ENCODE data around the gene TIE1.

The TIE1 gene

DNA sequence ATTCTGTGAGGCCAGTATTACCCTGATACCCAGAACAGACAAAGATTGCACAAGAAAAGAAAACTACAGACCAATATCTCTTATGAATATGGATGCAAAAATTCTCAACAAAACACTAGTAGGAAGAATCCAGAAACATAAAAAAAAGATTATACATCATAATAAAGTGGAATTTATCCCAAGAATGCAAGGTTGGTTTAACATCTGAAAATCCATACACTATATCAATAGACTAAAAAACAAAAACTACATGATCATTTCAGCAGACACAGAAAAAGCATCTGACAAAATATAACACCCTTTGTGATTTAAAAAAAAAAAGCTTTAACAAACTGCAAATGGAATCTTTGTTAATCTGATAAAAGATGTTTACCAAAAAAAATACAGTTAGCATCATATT lies 24.6 kb downstream of the TIE1 start:
- H3K79me1 ChIP-seq (ENCODE audit: low read length) = no peaks in the 10 kb centered on the region
- H2BK120ac ChIP-seq (ENCODE audit: insufficient read depth, low read length, poor library complexity) = no peak overlapping the region
- no peak overlapping the region for H4K12ac ChIP-seq (ENCODE audit: low read depth, low read length)
- no peaks in the 10 kb centered on the region for H3K36me3 ChIP-seq (ENCODE audit: control insufficient read depth in 1 of 2, insufficient read depth in 2 of 2, low read length in 2 of 2)
- no peak overlapping the region for H3K27ac ChIP-seq (ENCODE audit: low read depth, low read length)
- no peak overlapping the region for H2AFZ ChIP-seq (ENCODE audit: insufficient read depth, low read length, poor library complexity)
- no peak overlapping the region for H3K4me3 ChIP-seq (ENCODE audit: low read depth, low read length)
- DNase-seq = no peak
- no peak overlapping the region for H3K18ac ChIP-seq (ENCODE audit: low read length)
- peaks cover 11% of the 10 kb centered on the region in 2 experiments for H3K4me1 ChIP-seq (ENCODE audit: control insufficient read depth in 1 of 2, insufficient read depth in 2 of 2, low read length in 2 of 2)
- H2AK5ac ChIP-seq (ENCODE audit: low read length) = no peak overlapping the region
- no peak overlapping the region for H3K9ac ChIP-seq (ENCODE audit: low read length)
- H2BK12ac ChIP-seq (ENCODE audit: low read length) = no peak overlapping the region
- H3K4me2 ChIP-seq (ENCODE audit: low read length) = no peak overlapping the region
- no peak overlapping the region for H3K23ac ChIP-seq (ENCODE audit: low read length)
- H3K79me2 ChIP-seq (ENCODE audit: control insufficient read depth, insufficient read depth, low read length, poor library complexity) = no peaks in the 10 kb centered on the region
- H3K27me3 ChIP-seq (ENCODE audit: insufficient read depth, low read length) = no peaks in the 10 kb centered on the region
- H2BK5ac ChIP-seq (ENCODE audit: low read depth, low read length, poor library complexity) = no peak overlapping the region
- H3K14ac ChIP-seq (ENCODE audit: low read length) = no peak overlapping the region
- H3K4ac ChIP-seq (ENCODE audit: low read depth, low read length) = no peak overlapping the region
- H4K91ac ChIP-seq (ENCODE audit: low read depth, low read length) = no peak overlapping the region
- no peaks in the 10 kb centered on the region for H3K9me3 ChIP-seq (ENCODE audit: insufficient read depth, low read depth, low read length)
- H4K8ac ChIP-seq (ENCODE audit: low read depth, low read length) = no peak overlapping the region

DNA sequence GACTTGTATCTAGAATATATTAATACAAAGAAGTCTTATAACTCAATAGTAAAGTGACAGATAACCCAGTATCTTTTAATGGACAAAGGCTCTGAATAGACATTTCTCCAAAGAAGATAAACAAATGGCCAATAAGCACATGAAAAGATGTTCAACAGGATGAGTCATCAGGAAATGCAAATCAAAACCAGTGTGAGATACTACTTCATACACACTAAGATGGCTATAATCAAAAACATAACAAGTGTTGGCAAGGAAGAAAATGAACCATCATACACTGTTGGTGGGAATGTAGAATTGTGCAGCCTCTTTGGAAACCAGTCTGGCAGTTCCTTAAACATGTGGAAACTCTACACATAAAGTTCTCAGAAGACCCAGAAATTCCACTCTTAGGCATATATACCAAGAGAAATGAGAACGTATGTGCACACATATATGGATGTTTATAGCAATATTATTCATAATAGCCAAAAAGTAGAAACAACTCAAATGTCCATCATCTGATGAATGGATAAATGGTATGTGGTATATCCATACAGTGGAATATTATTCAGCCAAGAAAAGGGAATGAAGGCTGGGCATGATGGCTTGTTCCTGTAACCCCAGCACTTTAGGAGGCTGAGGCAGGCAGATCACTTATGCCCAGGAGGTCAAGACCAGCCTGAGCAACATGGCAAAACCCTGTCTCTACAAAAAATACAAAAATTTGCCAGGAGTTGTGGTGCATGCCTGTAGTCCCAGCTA lies 26.9 kb downstream of the TIE1 start:
- H2AFZ ChIP-seq (ENCODE audit: insufficient read depth, low read length, poor library complexity) = no peak overlapping the region
- no peak overlapping the region for H3K4ac ChIP-seq (ENCODE audit: low read depth, low read length)
- H3K4me3 ChIP-seq (ENCODE audit: low read depth, low read length) = no peak overlapping the region
- H3K79me2 ChIP-seq (ENCODE audit: control insufficient read depth, insufficient read depth, low read length, poor library complexity) = no peaks in the 10 kb centered on the region
- H2BK5ac ChIP-seq (ENCODE audit: low read depth, low read length, poor library complexity) = no peak overlapping the region
- H3K79me1 ChIP-seq (ENCODE audit: low read length) = no peaks in the 10 kb centered on the region
- no peaks in the 10 kb centered on the region for H3K36me3 ChIP-seq (ENCODE audit: control insufficient read depth in 1 of 2, insufficient read depth in 2 of 2, low read length in 2 of 2)
- peaks cover 11 to 14% of the 10 kb centered on the region in 2 experiments for H3K4me1 ChIP-seq (ENCODE audit: control insufficient read depth in 1 of 2, insufficient read depth in 2 of 2, low read length in 2 of 2)
- WGBS (ENCODE audit: extremely low coverage, insufficient coverage, insufficient read length) = no CpG with 5 or more reads among the region's 1 CpG
- H2AK5ac ChIP-seq (ENCODE audit: low read length) = no peak overlapping the region
- no peak for DNase-seq
- no peaks in the 10 kb centered on the region for H3K9me3 ChIP-seq (ENCODE audit: insufficient read depth, low read depth, low read length)
- H4K12ac ChIP-seq (ENCODE audit: low read depth, low read length) = no peak overlapping the region
- no peak overlapping the region for H4K8ac ChIP-seq (ENCODE audit: low read depth, low read length)
- no peak overlapping the region for H3K23ac ChIP-seq (ENCODE audit: low read length)
- no peak overlapping the region for H3K14ac ChIP-seq (ENCODE audit: low read length)
- H2BK120ac ChIP-seq (ENCODE audit: insufficient read depth, low read length, poor library complexity) = no peak overlapping the region
- H3K27me3 ChIP-seq (ENCODE audit: insufficient read depth, low read length) = no peaks in the 10 kb centered on the region
- H4K91ac ChIP-seq (ENCODE audit: low read depth, low read length) = no peak overlapping the region
- H3K9ac ChIP-seq (ENCODE audit: low read length) = no peak overlapping the region
- no peak overlapping the region for H3K4me2 ChIP-seq (ENCODE audit: low read length)
- H3K18ac ChIP-seq (ENCODE audit: low read length) = no peak overlapping the region
- H2BK12ac ChIP-seq (ENCODE audit: low read length) = no peak overlapping the region
- H3K27ac ChIP-seq (ENCODE audit: low read depth, low read length) = no peak overlapping the region

DNA sequence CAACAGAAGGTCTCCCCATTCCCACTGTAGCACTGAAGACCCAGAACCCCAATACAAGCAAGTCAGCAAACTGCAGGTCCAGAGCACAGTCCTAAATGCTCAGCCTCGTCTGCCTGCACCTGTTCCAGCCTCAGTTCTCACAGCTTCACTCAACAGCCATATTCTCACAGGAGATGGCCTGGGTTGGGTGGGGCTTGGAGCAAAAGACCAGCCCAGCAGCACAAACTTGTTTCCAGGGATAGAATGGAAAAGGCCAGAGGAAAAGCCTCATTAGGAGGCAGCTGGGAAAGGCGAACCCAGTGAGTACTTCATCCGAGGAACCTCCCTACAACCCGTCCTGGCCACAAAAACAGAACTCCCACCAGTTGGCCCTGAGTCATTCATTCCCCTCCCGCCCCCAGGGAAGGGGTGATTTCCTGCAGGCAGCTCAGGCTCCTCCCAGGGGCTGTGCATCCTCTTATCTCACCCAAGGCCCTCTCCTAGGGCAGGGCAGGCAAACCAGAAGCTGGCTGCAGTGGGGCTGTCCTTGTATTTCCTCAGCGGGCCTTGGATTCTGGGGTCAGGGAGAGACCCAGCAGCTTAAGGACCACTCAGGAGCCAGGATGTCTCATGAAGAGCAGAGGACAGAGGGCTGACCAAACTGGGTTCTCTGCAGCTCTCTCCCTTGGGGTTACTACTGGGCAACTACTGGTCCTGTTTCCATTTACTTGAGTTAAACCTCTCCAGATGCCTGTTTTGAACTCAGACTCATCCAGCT lies 29.4 kb downstream of the TIE1 start:
- Histone ChIP-seq H3K4me3 (ENCODE audit: low read depth, low read length) (no peak overlapping the region), H2AFZ (ENCODE audit: insufficient read depth, low read length, poor library complexity) (no peak overlapping the region), H3K27me3 (ENCODE audit: insufficient read depth, low read length) (no peaks in the 10 kb centered on the region), H3K9me3 (ENCODE audit: insufficient read depth, low read depth, low read length) (no peaks in the 10 kb centered on the region), H4K8ac (ENCODE audit: low read depth, low read length) (no peak overlapping the region), H3K36me3 (ENCODE audit: control insufficient read depth in 1 of 2, insufficient read depth in 2 of 2, low read length in 2 of 2) (no peaks in the 10 kb centered on the region), H2AK5ac (ENCODE audit: low read length) (no peak overlapping the region), H3K18ac (ENCODE audit: low read length) (no peak overlapping the region), H3K4ac (ENCODE audit: low read depth, low read length) (no peak overlapping the region), H3K14ac (ENCODE audit: low read length) (no peak overlapping the region), H3K4me2 (ENCODE audit: low read length) (no peak overlapping the region), H3K4me1 (ENCODE audit: control insufficient read depth in 1 of 2, insufficient read depth in 2 of 2, low read length in 2 of 2) (peaks cover 11 to 14% of the 10 kb centered on the region in 2 experiments), H4K91ac (ENCODE audit: low read depth, low read length) (no peak overlapping the region), H3K79me2 (ENCODE audit: control insufficient read depth, insufficient read depth, low read length, poor library complexity) (no peaks in the 10 kb centered on the region), H3K79me1 (ENCODE audit: low read length) (no peaks in the 10 kb centered on the region), H3K23ac (ENCODE audit: low read length) (no peak overlapping the region), H2BK5ac (ENCODE audit: low read depth, low read length, poor library complexity) (no peak overlapping the region), H2BK120ac (ENCODE audit: insufficient read depth, low read length, poor library complexity) (no peak overlapping the region), H3K9ac (ENCODE audit: low read length) (no peak overlapping the region), H4K12ac (ENCODE audit: low read depth, low read length) (no peak overlapping the region), H3K27ac (ENCODE audit: low read depth, low read length) (no peak overlapping the region), H2BK12ac (ENCODE audit: low read length) (no peak overlapping the region)
- DNase-seq = peak; percentile 9 to 20
- WGBS (ENCODE audit: extremely low coverage, insufficient coverage, insufficient read length) = no CpG with 5 or more reads among the region's 6 CpGs

DNA sequence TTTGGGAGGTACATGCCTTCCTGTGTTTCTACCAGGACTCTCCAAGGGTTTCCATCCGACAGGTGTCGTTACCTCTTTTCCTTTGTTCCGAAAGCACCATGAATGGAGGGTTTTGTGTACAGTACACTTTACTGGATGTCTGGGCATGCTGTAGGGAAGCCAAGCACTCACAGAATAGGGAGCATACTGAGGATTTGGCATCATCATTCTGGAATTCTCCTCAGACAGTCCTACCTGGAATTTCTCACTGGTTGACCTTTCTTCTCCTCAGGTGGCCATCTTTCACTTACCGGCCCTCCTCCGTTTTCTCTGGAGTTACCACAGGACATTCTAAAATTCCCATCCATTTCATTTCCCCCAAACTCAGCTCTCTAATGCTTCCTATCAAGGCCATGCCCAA lies 30.9 kb downstream of the TIE1 start:
- Histone ChIP-seq H3K79me1 (ENCODE audit: low read length) (no peaks in the 10 kb centered on the region), H3K79me2 (ENCODE audit: control insufficient read depth, insufficient read depth, low read length, poor library complexity) (no peaks in the 10 kb centered on the region), H2BK12ac (ENCODE audit: low read length) (no peak overlapping the region), H3K14ac (ENCODE audit: low read length) (no peak overlapping the region), H2AFZ (ENCODE audit: insufficient read depth, low read length, poor library complexity) (no peak overlapping the region), H3K23ac (ENCODE audit: low read length) (no peak overlapping the region), H3K18ac (ENCODE audit: low read length) (no peak overlapping the region), H4K8ac (ENCODE audit: low read depth, low read length) (no peak overlapping the region), H3K9me3 (ENCODE audit: insufficient read depth, low read depth, low read length) (no peaks in the 10 kb centered on the region), H4K12ac (ENCODE audit: low read depth, low read length) (no peak overlapping the region), H3K27ac (ENCODE audit: low read depth, low read length) (no peak overlapping the region), H3K4me2 (ENCODE audit: low read length) (no peak overlapping the region), H3K4ac (ENCODE audit: low read depth, low read length) (no peak overlapping the region), H3K36me3 (ENCODE audit: control insufficient read depth in 1 of 2, insufficient read depth in 2 of 2, low read length in 2 of 2) (no peaks in the 10 kb centered on the region), H3K4me1 (ENCODE audit: control insufficient read depth in 1 of 2, insufficient read depth in 2 of 2, low read length in 2 of 2) (peaks cover 11 to 14% of the 10 kb centered on the region in 2 experiments), H2BK120ac (ENCODE audit: insufficient read depth, low read length, poor library complexity) (no peak overlapping the region), H3K27me3 (ENCODE audit: insufficient read depth, low read length) (no peaks in the 10 kb centered on the region), H2AK5ac (ENCODE audit: low read length) (no peak overlapping the region), H4K91ac (ENCODE audit: low read depth, low read length) (no peak overlapping the region), H3K4me3 (ENCODE audit: low read depth, low read length) (no peak overlapping the region), H3K9ac (ENCODE audit: low read length) (no peak overlapping the region), H2BK5ac (ENCODE audit: low read depth, low read length, poor library complexity) (no peak overlapping the region)
- peak in 1 of 2 donors; percentile 53 for DNase-seq
- WGBS (ENCODE audit: extremely low coverage, insufficient coverage, insufficient read length) = no CpG with 5 or more reads among the region's 5 CpGs
